A673 (cell line): ENCODE data around the gene ATP2B3.

Experiments used
- EZH2 ChIP-seq: fragments of 200-600 bp; sonication (generic); IDR thresholded peaks from 2 replicates; pipeline ENCODE4 v1.6.1; 2017; ENCODE audit warnings: borderline replicate concordance, low read depth, mild to moderate bottlenecking, mixed read lengths, antibody characterized with exemption, low read length; ENCODE audit not compliant: poor library complexity, severe bottlenecking
- TF ChIP-seq, protein P1 (sequence below): fragments of 300-800, 200-600 bp; sonication (generic); conservative IDR thresholded peaks from 2 replicates; pipeline ENCODE4 v1.5.1; 2017; ENCODE audit warnings: low read depth, mild to moderate bottlenecking, antibody characterized with exemption, low read length, moderate library complexity, mixed read lengths

DNA sequence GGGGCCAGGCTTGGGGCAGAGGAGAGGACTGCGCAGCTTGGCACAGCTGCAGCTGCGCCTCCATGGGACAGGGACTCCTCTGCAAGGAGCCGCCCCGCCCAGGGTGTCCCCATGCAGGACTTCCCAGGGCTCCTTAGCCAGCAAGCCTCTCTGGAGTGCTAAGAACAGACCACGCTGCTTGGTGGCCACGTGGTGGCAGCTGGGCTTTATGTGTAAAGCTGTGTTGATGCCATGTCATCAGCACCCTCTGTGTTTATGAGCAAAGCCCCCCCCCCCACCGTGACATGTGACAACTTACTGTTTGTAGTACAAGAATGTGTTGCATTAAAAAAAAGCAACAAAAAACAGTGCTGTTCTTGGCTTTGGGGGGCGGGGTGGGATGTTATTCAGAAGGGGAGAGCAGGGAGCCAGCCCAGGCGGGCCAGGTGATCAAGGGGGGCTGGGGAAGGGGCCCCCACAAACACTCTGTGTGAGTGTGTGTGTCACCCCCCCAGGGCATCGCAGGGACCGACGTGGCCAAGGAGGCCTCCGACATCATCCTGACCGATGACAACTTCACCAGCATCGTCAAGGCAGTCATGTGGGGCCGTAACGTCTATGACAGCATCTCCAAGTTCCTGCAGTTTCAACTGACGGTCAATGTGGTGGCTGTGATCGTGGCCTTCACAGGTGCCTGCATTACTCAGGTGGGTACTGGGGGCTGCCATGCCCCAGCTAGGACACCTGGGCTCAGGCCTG, 40.3 kb downstream of the ATP2B3 start:
- TF ChIP-seq, protein P1, sequence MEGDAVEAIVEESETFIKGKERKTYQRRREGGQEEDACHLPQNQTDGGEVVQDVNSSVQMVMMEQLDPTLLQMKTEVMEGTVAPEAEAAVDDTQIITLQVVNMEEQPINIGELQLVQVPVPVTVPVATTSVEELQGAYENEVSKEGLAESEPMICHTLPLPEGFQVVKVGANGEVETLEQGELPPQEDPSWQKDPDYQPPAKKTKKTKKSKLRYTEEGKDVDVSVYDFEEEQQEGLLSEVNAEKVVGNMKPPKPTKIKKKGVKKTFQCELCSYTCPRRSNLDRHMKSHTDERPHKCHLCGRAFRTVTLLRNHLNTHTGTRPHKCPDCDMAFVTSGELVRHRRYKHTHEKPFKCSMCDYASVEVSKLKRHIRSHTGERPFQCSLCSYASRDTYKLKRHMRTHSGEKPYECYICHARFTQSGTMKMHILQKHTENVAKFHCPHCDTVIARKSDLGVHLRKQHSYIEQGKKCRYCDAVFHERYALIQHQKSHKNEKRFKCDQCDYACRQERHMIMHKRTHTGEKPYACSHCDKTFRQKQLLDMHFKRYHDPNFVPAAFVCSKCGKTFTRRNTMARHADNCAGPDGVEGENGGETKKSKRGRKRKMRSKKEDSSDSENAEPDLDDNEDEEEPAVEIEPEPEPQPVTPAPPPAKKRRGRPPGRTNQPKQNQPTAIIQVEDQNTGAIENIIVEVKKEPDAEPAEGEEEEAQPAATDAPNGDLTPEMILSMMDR, result no peak
- TF ChIP-seq EZH2, result no peak
